ES-I3 (cell line): ENCODE results near the gene ARVCF.

Source experiments
- H3K36me3 ChIP-seq: 2 replicates; pipeline ENCODE4 v1.6.1; 2013; ENCODE audit warnings: mild to moderate bottlenecking, low read length, control low read depth, moderate library complexity; ENCODE audit not compliant: insufficient read depth
- H3K4me1 ChIP-seq: 2 replicates; pipeline ENCODE4 v1.6.1; 2013; ENCODE audit warnings: mild to moderate bottlenecking, control low read depth, low read length; ENCODE audit not compliant: insufficient read depth
- H3K9ac ChIP-seq: 2 replicates; pipeline ENCODE4 v1.6.1; 2013; ENCODE audit warnings: low read depth, mild to moderate bottlenecking, low read length, moderate library complexity
- H3K9me3 ChIP-seq: 2 replicates; pipeline ENCODE4 v1.6.1; 2013; ENCODE audit warnings: mild to moderate bottlenecking, low read length, moderate library complexity; ENCODE audit not compliant: control insufficient read depth, insufficient read depth

Gene ARVCF

GRCh38 chr22:19987394-19988306 lies 29.0 kb downstream of the ARVCF start:
- H3K4me1 ChIP-seq = peaks cover 21% of the 10 kb centered on the region; the same call in 1 of the 2 replicates
- no peaks in the 10 kb centered on the region for H3K9me3 ChIP-seq
- H3K36me3 ChIP-seq = no peaks in the 10 kb centered on the region
- H3K9ac ChIP-seq = 0 out of 2 replicates have a peak overlapping the region, but pooled peaks have one; percentile 8

GRCh38 chr22:19986410-19987341 lies 29.9 kb downstream of the ARVCF start:
- H3K9me3 ChIP-seq = no peaks in the 10 kb centered on the region
- peaks cover 21% of the 10 kb centered on the region; the same call in 1 of the 2 replicates for H3K4me1 ChIP-seq
- H3K9ac ChIP-seq = peak overlapping the region; percentile 92
- H3K36me3 ChIP-seq = no peaks in the 10 kb centered on the region; the same call in 1 of the 2 replicates

GRCh38 chr22:19986011-19986409 lies 30.6 kb downstream of the ARVCF start:
- no peaks in the 10 kb centered on the region for H3K9me3 ChIP-seq
- peaks cover 21% of the 10 kb centered on the region; the same call in 1 of the 2 replicates for H3K4me1 ChIP-seq
- no peaks in the 10 kb centered on the region; the same call in 1 of the 2 replicates for H3K36me3 ChIP-seq
- H3K9ac ChIP-seq = peak overlapping the region; percentile 92; the same call in 1 of the 2 replicates

GRCh38 chr22:19984851-19985811 lies 31.5 kb downstream of the ARVCF start:
- Histone ChIP-seq H3K36me3 (no peaks in the 10 kb centered on the region; the same call in 1 of the 2 replicates), H3K9ac (no peak overlapping the region), H3K9me3 (no peaks in the 10 kb centered on the region)

GRCh38 chr22:19984201-19984753 lies 32.3 kb downstream of the ARVCF start:
- H3K4me1 ChIP-seq = peaks cover 21% of the 10 kb centered on the region; the same call in 1 of the 2 replicates
- H3K9me3 ChIP-seq = no peaks in the 10 kb centered on the region
- H3K9ac ChIP-seq = no peak overlapping the region
- H3K36me3 ChIP-seq = peaks cover 3% of the 10 kb centered on the region; the same call in 1 of the 2 replicates

More at GRCh38 chr22:19984851-19985811, 31.5 kb downstream of the ARVCF start:
- peaks cover 21% of the 10 kb centered on the region; the same call in 1 of the 2 replicates for H3K4me1 ChIP-seq

GRCh38 chr22:19983741-19984140 lies 32.9 kb downstream of the ARVCF start:
- Histone ChIP-seq H3K9me3 (no peaks in the 10 kb centered on the region), H3K9ac (no peak overlapping the region), H3K36me3 (peaks cover 6% of the 10 kb centered on the region; the same call in 1 of the 2 replicates), H3K4me1 (peaks cover 21% of the 10 kb centered on the region; the same call in 1 of the 2 replicates)

- Histone ChIP-seq H3K4me1 (peaks cover 21% of the 10 kb centered on the region; the same call in 1 of the 2 replicates), H3K9me3 (no peaks in the 10 kb centered on the region), H3K36me3 (peaks cover 9% of the 10 kb centered on the region; the same call in 1 of the 2 replicates), H3K9ac (no peak overlapping the region)
These were observed 33.5 kb downstream of the ARVCF start for GRCh38 chr22:19982991-19983578.

GRCh38 chr22:19981961-19982920 lies 34.4 kb downstream of the ARVCF start:
- H3K36me3 ChIP-seq = peaks cover 9% of the 10 kb centered on the region; the same call in 1 of the 2 replicates
- H3K4me1 ChIP-seq = peaks cover 21% of the 10 kb centered on the region; the same call in 1 of the 2 replicates
- no peaks in the 10 kb centered on the region for H3K9me3 ChIP-seq
- no peak overlapping the region for H3K9ac ChIP-seq

GRCh38 chr22:19981171-19981960 lies 35.3 kb downstream of the ARVCF start:
- Histone ChIP-seq H3K9me3 (no peaks in the 10 kb centered on the region), H3K4me1 (peaks cover 21% of the 10 kb centered on the region; the same call in 1 of the 2 replicates), H3K36me3 (peaks cover 9% of the 10 kb centered on the region; the same call in 1 of the 2 replicates), H3K9ac (no peak overlapping the region)

GRCh38 chr22:19980766-19981165 lies 35.9 kb downstream of the ARVCF start:
- Histone ChIP-seq H3K9me3 (no peaks in the 10 kb centered on the region), H3K9ac (no peak overlapping the region), H3K36me3 (peaks cover 9% of the 10 kb centered on the region; the same call in 1 of the 2 replicates), H3K4me1 (peaks cover 18% of the 10 kb centered on the region; the same call in 1 of the 2 replicates)
